Right atrium auricular region (tissue), 2 donors: Measurements from ENCODE around the gene STARD3NL. TPM values are rescaled to one million over a fixed set of nuclear protein-coding genes. Genes with fewer than 3 reads are reported as not detected.
"Not testable (repeated sequence)": the region's sequence is repeated elsewhere in the genome, so short reads cannot be mapped to it uniquely, and the experiment has no call there.

Source experiments
- DNase-seq: peaks from one replicate; pipeline ENCODE4 v3.0.0-alpha.2; 2019; ENCODE audit warnings: low spot score
- H3K27ac ChIP-seq, 2 donors: fragments of 200-600 bp; sonication (generic); 1 replicate in 1 of 2; 2 replicates in 1 of 2; pipeline ENCODE4 v1.5.1; 2016 to 2019
- H3K27me3 ChIP-seq, 2 donors: fragments of 200-600 bp; sonication (generic); one replicate each; pipeline versions ENCODE4 v1.5.1 to v1.6.0; 2017 to 2019
- H3K36me3 ChIP-seq: fragments of 200-600 bp; sonication (generic); one replicate; pipeline ENCODE4 v1.5.1; 2016
- H3K4me1 ChIP-seq, 2 donors: fragments of 200-600 bp; sonication (generic); one replicate each; pipeline versions ENCODE4 v1.5.1 to v1.6.0; 2017 to 2019
- H3K4me3 ChIP-seq, 2 donors: fragments of 200-600 bp; sonication (generic); 1 replicate in 1 of 2; 2 replicates in 1 of 2; pipeline ENCODE4 v1.5.1; 2017 to 2019; ENCODE audit warnings: mild to moderate bottlenecking in 1 of 2, moderate library complexity in 1 of 2
- H3K9me3 ChIP-seq, 2 donors: fragments of 200-600 bp; sonication (generic); one replicate each; pipeline ENCODE4 v1.5.1; 2019
- CTCF ChIP-seq, 2 donors: fragments of 200-600 bp; sonication (generic); IDR thresholded peaks; one replicate each; pipeline ENCODE4 v1.5.1; 2019; ENCODE audit warnings: antibody characterized with exemption in 2 of 2
- total RNA-seq, 2 donors: library from RNA; depleted of rRNA; stranded (reverse); fragments of >200 nt; gene quantifications; one replicate each; pipeline ENCODE4 v1.1.0, GENCODE V29; 2016

Gene STARD3NL
- total RNA-seq, 2 donors from 2014 or later, result 36.3 to 41.9 TPM

- Histone ChIP-seq H3K4me1 (no peaks in the 10 kb centered on the region), H3K27ac (no peak overlapping the region), H3K27me3 (no peaks in the 10 kb centered on the region), H3K4me3 (no peak overlapping the region), H3K36me3 (no peaks in the 10 kb centered on the region), H3K9me3 (no peaks in the 10 kb centered on the region)
- TF ChIP-seq CTCF (IDR thresholded peaks at IDR 0.05), result no peak
- DNase-seq, result no peak
These were observed 63.0 kb downstream of the STARD3NL start for GRCh38 chr7:38241071-38241470.

DNA sequence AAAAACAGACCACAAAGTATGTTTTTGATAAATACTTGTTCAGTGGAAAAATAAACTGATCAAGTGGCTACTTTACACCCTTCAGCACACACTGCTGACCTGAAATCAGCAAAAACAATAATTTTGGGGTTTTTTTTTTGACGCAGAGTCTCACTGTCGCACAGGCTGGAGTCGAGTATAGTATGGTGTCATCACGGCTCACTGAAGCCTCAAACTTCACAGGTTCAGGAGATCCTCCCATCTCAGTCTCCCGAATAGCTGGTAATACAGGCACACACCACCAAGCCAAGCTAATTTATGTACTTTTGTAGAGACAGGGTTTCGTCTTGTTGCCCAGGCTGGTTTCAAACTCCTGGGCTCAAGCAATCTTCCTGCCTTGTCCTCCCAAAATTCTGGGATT, 64.8 kb downstream of the STARD3NL start:
- Histone ChIP-seq H3K4me1 (no peaks in the 10 kb centered on the region), H3K9me3 (no peaks in the 10 kb centered on the region), H3K27ac (no peak overlapping the region), H3K4me3 (no peak overlapping the region), H3K27me3 (no peaks in the 10 kb centered on the region), H3K36me3 (no peaks in the 10 kb centered on the region)
- DNase-seq, result no peak
- TF ChIP-seq CTCF (IDR thresholded peaks at IDR 0.05), result no peak

DNA sequence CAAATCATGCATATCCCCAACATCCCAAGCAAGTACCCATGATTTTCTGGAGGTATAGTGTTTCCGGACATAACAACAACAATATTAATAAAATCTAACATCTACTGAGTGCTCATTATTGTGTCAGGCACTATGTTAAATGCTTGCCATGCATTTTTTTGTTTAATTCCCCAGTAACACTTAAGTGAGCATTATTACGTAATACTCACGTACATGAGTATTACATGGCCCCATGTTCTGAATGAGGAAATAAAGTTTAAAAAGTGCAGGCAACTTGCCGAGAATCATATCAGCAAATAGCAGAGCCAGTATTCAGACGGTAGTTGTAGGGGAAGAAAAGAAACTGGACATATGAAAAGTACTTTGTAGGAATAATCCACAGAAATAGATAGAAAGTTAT, 65.3 kb downstream of the STARD3NL start:
- H3K9me3 ChIP-seq, H3K27me3 ChIP-seq, DNase-seq, H3K4me3 ChIP-seq, H3K4me1 ChIP-seq, H3K27ac ChIP-seq, H3K36me3 ChIP-seq: not testable (repeated sequence)

DNA sequence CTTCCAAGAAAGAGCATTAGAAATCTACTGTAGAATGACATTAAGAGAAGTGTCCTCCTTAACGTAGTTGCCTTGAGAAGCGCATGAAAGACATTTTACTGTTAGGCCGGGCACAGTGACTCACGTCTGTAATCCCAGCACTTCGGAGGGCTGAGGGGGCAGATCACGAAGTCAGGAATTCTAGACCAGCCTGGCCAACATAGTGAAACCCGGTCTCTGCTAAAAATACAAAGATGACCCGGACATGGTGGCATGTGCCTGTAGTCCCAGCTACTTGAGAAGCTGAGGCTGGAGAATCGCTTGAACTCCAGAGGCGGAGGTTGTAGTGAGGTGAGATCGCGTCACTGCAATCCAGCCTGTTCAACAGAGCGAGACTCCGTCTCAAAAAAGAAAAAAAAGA, 66.5 kb downstream of the STARD3NL start:
- Histone ChIP-seq H3K36me3 (no peaks in the 10 kb centered on the region), H3K4me3 (no peak overlapping the region), H3K9me3 (no peaks in the 10 kb centered on the region), H3K27me3 (no peaks in the 10 kb centered on the region), H3K4me1 (no peaks in the 10 kb centered on the region), H3K27ac (no peak overlapping the region)
- DNase-seq, result no peak
- no peak for TF ChIP-seq CTCF (IDR thresholded peaks at IDR 0.05)

DNA sequence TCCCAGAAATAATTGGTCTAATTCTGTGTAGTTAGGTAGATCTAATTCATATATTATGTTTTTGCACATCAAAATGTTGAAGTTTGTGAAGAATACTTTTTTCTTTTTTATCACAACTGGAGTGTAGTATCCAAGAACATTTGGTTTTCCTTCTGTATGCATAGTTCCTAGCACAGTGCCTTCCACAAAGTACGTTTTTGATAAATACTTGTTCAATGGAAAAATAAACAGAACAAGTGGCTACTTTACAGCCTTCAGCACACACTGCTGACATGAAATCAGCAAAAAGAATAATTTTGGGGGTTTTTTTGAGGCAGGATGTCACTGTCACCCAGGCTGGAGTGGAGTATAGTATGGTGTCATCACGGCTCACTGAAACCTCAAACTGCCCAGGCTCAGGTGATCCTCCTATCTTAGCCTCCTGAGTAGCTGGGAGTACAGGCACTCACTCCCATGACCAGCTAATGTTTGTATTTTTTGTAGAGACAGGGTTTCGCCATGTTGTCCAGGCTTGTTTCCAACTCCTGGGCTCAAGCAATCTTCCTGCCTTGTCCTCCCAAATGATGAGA, 67.4 kb downstream of the STARD3NL start:
- no peaks in the 10 kb centered on the region for H3K4me1 ChIP-seq
- no peaks in the 10 kb centered on the region for H3K36me3 ChIP-seq
- no peak overlapping the region for H3K27ac ChIP-seq
- no peaks in the 10 kb centered on the region for H3K9me3 ChIP-seq
- no peaks in the 10 kb centered on the region for H3K27me3 ChIP-seq
- no peak for DNase-seq
- H3K4me3 ChIP-seq, result no peak overlapping the region
- no peak for TF ChIP-seq CTCF (IDR thresholded peaks at IDR 0.05)

GRCh38 chr7:38248069-38248567, 70.1 kb downstream of the STARD3NL start:
- H3K27me3 ChIP-seq, result no peaks in the 10 kb centered on the region
- no peaks in the 10 kb centered on the region for H3K4me1 ChIP-seq
- TF ChIP-seq CTCF (IDR thresholded peaks at IDR 0.05), result no peak
- H3K4me3 ChIP-seq, result no peak overlapping the region
- H3K27ac ChIP-seq, result no peak overlapping the region
- no peak for DNase-seq
- H3K9me3 ChIP-seq, result no peaks in the 10 kb centered on the region
- no peaks in the 10 kb centered on the region for H3K36me3 ChIP-seq

GRCh38 chr7:38249849-38250248, 71.8 kb downstream of the STARD3NL start:
- H3K36me3 ChIP-seq, DNase-seq, H3K4me1 ChIP-seq, H3K27ac ChIP-seq, H3K27me3 ChIP-seq, H3K4me3 ChIP-seq, H3K9me3 ChIP-seq: not testable (repeated sequence)
